Tibial artery (tissue), 4 donors: ENCODE results near the gene GABRG3.

Experiments used
- DNase-seq, 2 donors: peaks; one replicate each; pipeline ENCODE4 v3.0.0-alpha.2; 2019
- H3K27ac ChIP-seq, 2 donors: fragments of 200-600 bp; sonication (generic) in 1 of 2; 1 replicate in 1 of 2; 2 replicates in 1 of 2; pipeline ENCODE4 v1.5.1; 2018 to 2019; ENCODE audit warnings: mild to moderate bottlenecking in 1 of 2
- H3K27me3 ChIP-seq, 2 donors: fragments of 200-600 bp; sonication (generic) in 1 of 2; one replicate each; pipeline versions ENCODE4 v1.5.1 to v1.6.0; 2016 to 2019
- H3K36me3 ChIP-seq, 3 donors: fragments of 200-600 bp; sonication (generic) in 2 of 3; one replicate each; pipeline ENCODE4 v1.5.1; 2016 to 2019; ENCODE audit warnings: mild to moderate bottlenecking in 2 of 3
- H3K4me1 ChIP-seq, 4 donors: fragments of 200-600 bp; sonication (generic) in 2 of 4; 1 replicate in 3 of 4; 2 replicates in 1 of 4; pipeline ENCODE4 v1.5.1; 2016 to 2019
- H3K4me3 ChIP-seq, 2 donors: fragments of 200-600 bp; sonication (generic) in 1 of 2; 1 replicate in 1 of 2; 2 replicates in 1 of 2; pipeline ENCODE4 v1.5.1; 2018 to 2019; ENCODE audit warnings: mild to moderate bottlenecking in 2 of 2
- H3K9me3 ChIP-seq, 3 donors: fragments of 200-600 bp; sonication (generic) in 1 of 3; one replicate each; pipeline ENCODE4 v1.5.1; 2016 to 2019
- intact Hi-C: fragments of 100-400 bp; cut with DNase I; formaldehyde crosslinking; loops from one replicate; pipeline ENCODE4 v1.15.0; 2023; ENCODE audit warnings: low total_unique reads
- TF ChIP-seq, protein P1 (sequence below), 2 experiments: fragments of 200-600 bp in 1 of 2; fragments of 450-650 bp in 1 of 2; IDR thresholded peaks; one replicate each; pipeline ENCODE4 v1.5.1; 2017 to 2019; ENCODE audit warnings: antibody characterized with exemption in 2 of 2, mild to moderate bottlenecking in 1 of 2, moderate library complexity in 1 of 2

GABRG3 gene

DNA sequence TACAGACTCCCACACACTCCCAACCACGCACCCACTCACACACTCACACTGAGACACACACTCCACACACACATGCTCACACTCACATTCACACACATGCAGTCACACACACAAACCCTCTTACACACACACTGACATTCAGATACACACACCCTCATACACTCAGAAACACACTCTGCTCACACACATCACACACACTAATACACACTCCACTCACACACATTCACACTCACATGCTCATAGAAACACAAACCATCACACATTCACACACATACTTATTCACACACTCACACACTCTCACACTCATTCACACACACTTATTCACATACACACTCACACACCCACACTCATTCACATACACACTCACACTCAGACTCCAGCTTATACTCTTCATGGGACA, 618.8 kb downstream of the GABRG3 start:
- Histone ChIP-seq H3K9me3 (no peaks in the 10 kb centered on the region), H3K36me3 (no peaks in the 10 kb centered on the region), H3K4me1 (no peaks in the 10 kb centered on the region), H3K27me3 (no peaks in the 10 kb centered on the region), H3K27ac (no peak overlapping the region), H3K4me3 (no peak overlapping the region)
- intact Hi-C loops: no loop called here
- TF ChIP-seq, protein P1, sequence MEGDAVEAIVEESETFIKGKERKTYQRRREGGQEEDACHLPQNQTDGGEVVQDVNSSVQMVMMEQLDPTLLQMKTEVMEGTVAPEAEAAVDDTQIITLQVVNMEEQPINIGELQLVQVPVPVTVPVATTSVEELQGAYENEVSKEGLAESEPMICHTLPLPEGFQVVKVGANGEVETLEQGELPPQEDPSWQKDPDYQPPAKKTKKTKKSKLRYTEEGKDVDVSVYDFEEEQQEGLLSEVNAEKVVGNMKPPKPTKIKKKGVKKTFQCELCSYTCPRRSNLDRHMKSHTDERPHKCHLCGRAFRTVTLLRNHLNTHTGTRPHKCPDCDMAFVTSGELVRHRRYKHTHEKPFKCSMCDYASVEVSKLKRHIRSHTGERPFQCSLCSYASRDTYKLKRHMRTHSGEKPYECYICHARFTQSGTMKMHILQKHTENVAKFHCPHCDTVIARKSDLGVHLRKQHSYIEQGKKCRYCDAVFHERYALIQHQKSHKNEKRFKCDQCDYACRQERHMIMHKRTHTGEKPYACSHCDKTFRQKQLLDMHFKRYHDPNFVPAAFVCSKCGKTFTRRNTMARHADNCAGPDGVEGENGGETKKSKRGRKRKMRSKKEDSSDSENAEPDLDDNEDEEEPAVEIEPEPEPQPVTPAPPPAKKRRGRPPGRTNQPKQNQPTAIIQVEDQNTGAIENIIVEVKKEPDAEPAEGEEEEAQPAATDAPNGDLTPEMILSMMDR (IDR thresholded peaks at IDR 0.05): no peak
- DNase-seq: no peak
